LNCAP (cell line): ENCODE data around the gene C11orf58.

Experiments used
- TF ChIP-seq, protein P1 (sequence below): fragments of 450-650 bp; IDR thresholded peaks from 2 replicates; pipeline ENCODE4 v1.5.1; 2017; ENCODE audit warnings: mild to moderate bottlenecking

The C11orf58 gene

DNA sequence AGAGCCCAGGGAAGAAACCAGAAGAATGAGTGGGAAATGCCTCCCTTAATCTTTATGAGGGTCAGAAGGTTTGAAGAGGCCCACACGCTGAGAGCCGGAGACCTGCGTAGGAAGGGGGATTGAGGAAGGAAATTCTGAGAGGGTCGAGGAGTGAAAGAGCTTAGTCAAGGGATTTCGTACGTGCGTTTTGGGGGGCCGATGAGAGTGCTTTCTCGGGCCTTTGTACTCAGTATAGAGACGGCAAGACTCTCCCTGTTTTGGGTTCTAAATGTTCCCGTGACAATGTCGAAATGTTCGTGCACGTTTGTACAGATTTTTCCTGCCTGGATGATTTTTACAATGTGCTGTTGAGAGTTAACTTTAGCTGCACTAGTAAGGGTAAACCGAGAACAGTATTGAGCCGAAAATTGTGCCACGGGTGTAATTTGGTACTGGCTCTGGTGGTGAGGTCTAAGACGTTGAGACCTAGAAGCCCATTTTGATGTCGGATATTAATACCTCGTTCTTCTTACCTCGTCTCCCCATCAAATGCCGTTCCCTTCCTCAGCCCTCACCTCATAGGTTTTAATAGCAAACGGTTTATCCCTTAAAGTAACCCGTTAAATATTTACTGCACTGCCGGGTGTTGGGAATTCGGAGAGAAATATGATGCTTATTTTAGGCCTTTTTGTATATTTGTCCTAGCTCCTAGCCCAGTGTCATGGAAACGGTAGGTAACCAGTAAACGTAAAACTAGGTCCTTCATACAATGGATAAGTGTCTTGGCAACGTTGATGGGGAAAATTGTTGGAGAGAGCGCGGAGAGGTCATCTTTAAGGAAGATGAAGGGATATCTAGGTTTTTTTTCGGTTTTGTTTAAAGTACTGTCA lies 734 bp downstream of the C11orf58 start:
- TF ChIP-seq, protein P1, sequence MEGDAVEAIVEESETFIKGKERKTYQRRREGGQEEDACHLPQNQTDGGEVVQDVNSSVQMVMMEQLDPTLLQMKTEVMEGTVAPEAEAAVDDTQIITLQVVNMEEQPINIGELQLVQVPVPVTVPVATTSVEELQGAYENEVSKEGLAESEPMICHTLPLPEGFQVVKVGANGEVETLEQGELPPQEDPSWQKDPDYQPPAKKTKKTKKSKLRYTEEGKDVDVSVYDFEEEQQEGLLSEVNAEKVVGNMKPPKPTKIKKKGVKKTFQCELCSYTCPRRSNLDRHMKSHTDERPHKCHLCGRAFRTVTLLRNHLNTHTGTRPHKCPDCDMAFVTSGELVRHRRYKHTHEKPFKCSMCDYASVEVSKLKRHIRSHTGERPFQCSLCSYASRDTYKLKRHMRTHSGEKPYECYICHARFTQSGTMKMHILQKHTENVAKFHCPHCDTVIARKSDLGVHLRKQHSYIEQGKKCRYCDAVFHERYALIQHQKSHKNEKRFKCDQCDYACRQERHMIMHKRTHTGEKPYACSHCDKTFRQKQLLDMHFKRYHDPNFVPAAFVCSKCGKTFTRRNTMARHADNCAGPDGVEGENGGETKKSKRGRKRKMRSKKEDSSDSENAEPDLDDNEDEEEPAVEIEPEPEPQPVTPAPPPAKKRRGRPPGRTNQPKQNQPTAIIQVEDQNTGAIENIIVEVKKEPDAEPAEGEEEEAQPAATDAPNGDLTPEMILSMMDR: no peak

DNA sequence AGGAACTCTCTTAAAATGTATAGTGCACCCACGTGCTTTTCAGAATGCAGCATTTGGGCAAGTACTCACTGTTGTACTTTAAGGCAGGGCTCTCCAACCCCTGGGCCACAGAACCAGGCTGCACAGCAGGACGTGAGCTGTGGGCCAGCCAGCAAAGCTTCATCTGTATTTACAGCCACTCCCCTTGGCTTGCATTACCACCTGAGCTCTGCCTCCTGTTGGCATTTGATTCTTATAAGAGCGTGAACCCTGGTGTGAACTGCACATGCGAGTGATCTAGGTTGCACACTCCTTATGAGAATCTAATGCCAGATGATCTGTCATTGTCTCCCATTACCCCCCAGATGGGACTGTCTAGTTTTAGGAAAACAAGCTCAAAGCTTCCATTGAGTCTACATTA lies 3.0 kb downstream of the C11orf58 start:
- TF ChIP-seq, protein P1: no peak

DNA sequence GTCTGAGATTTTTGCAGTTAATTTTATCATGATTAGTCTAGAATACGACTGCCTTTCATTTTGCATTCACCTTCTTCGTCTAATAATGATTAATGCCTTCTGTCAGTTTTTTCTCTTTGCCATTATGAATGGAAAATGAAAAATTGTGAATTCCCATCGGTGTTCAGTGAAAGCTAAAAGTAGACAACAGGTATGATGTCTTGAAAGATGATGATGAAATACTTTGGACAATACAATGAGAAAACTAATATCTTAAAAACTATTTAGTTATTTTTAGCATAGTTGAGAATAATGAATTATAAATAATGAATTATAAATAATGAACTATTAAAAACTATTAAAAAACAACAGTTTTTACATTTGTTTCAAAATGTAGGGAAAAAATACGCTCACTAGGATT lies 5.0 kb downstream of the C11orf58 start:
- TF ChIP-seq, protein P1: no peak

DNA sequence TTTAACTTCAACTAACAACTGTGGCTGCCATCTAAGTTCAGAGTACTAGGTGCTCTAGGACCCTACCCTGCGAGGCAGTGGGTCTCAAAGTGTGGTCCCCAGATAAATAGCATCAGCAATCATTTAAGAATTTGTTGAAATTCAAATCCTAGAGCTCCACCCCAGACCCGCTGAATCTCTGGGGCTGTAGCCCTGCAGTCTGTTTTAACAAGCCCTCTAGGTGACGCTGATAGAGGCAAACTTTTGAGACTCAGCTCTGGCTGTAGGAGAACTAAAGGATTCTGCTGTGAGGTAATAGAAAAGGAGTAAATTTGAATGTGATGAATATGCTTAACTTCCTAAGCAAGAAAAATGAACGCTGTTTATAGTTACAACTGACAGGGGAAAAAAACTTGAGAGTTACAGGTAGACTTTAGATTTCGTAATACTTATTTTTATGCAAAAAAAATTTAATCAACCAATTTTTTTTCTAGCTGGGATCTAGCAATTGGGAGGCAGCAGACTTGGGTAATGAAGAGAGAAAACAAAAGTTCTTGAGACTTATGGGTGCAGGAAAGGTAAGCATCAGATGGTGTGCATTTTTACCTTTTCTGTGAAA lies 5.8 kb downstream of the C11orf58 start:
- TF ChIP-seq, protein P1: no peak

DNA sequence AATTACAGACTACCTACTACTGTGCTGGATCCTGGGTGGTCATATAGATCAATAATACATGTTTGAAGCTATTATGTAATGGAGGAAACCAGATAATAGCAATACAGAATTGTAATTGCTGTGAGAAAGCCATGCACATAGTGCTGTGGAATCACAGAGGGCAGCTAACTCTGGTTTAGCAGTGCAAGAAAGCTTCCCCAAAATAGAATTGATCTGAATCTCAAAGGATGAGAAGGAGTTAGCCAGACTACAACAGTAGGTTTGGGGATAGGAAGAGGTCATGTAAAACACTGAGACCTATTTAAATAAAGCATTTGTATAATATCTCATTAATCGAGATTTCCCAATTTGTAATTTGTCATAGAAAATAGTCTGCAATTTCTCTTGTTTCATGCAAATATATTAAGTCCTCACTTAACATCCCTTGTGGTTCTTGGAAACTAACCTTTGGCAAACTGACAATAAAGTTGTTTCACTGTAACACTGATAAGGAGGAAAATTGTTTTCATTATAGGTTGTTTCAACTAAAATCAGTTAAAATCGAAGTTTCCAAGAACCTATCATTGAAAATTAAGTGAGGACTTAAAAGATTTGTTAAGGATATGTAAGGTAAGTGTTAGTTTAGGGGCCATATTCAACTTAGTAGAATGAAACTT lies 7.6 kb downstream of the C11orf58 start:
- TF ChIP-seq, protein P1: no peak

DNA sequence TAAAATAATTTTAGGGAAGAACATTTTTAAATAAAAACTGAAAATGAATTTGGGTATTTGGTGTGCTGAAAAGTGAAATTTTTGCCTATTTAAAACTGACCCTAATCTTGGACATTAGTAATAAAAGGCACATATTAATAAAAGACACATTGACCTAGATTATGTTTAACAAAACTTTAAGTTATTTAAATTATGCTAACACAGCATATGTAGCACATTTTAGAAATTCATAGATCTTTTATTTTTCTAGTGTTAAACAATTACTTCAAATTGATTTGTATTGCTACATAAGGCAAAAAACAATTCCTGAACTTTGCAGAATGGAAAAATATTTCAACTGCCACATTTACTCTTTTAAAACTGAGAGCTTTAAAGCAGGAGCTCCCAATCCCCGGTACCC lies 10.6 kb downstream of the C11orf58 start:
- TF ChIP-seq, protein P1: no peak

DNA sequence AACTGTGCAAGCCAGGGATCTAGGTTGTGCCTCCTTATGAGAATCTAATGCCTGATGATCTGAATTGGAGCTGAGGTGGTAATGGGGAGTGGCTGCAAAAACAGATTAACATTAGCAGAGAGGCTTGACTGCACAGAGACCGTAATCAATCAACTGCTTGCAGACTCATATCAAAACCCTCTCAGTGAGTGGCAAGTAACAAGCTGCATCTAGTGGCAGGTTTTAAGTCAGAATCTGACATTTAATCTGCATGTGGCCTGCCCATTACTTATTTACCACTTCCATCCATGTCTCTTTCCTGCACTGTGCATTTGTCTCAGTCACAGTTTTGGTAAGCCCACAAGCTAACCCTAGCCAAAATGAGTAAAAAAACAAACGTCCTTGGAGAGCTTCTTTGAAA lies 11.2 kb downstream of the C11orf58 start:
- TF ChIP-seq, protein P1: no peak
